ENCODE results near the gene DPP8.
"Not testable (repeated sequence)": the region's sequence is repeated elsewhere in the genome, so short reads cannot be mapped to it uniquely, and the experiment has no call there.

The DPP8 gene

GRCh38 chr15:65463096-65463495 lies 54.4 kb downstream of the DPP8 start:
- H3K4me1 ChIP-seq (ENCODE audit: control insufficient read depth, low read depth, low read length); H3K9me3 ChIP-seq (ENCODE audit: control insufficient read depth, low read depth, low read length); H3K27me3 ChIP-seq (ENCODE audit: control insufficient read depth, insufficient read depth, low read length); H3K9ac ChIP-seq (ENCODE audit: low read length); H3K27ac ChIP-seq (ENCODE audit: low read length); H3K4me3 ChIP-seq (ENCODE audit: low read length): not testable (repeated sequence)
- H3K36me3 ChIP-seq (ENCODE audit: control insufficient read depth, low read depth, low read length): peaks cover 74% of the 10 kb centered on the region

- Histone ChIP-seq H3K4me3 (ENCODE audit: low read length) (no peak overlapping the region), H3K27ac (ENCODE audit: low read length) (no peak overlapping the region), H3K27me3 (ENCODE audit: control insufficient read depth, insufficient read depth, low read length) (no peaks in the 10 kb centered on the region), H3K36me3 (ENCODE audit: control insufficient read depth, low read depth, low read length) (peaks cover 65% of the 10 kb centered on the region), H3K4me1 (ENCODE audit: control insufficient read depth, low read depth, low read length) (no peaks in the 10 kb centered on the region), H3K9me3 (ENCODE audit: control insufficient read depth, low read depth, low read length) (no peaks in the 10 kb centered on the region), H3K9ac (ENCODE audit: low read length) (no peak overlapping the region)
Measured at GRCh38 chr15:65460741-65461347, 56.6 kb downstream of the DPP8 start.

- H3K36me3 ChIP-seq (ENCODE audit: control insufficient read depth, low read depth, low read length): peaks cover 56% of the 10 kb centered on the region
- not testable (repeated sequence) for H3K4me3 ChIP-seq (ENCODE audit: low read length); H3K4me1 ChIP-seq (ENCODE audit: control insufficient read depth, low read depth, low read length); H3K27me3 ChIP-seq (ENCODE audit: control insufficient read depth, insufficient read depth, low read length); H3K9ac ChIP-seq (ENCODE audit: low read length); H3K27ac ChIP-seq (ENCODE audit: low read length); H3K9me3 ChIP-seq (ENCODE audit: control insufficient read depth, low read depth, low read length)
Measured at GRCh38 chr15:65455256-65455655, 62.2 kb downstream of the DPP8 start.

GRCh38 chr15:65451989-65452388 lies 65.5 kb downstream of the DPP8 start:
- no peak overlapping the region for H3K4me3 ChIP-seq (ENCODE audit: low read length)
- H3K9me3 ChIP-seq (ENCODE audit: control insufficient read depth, low read depth, low read length): no peaks in the 10 kb centered on the region
- H3K27ac ChIP-seq (ENCODE audit: low read length): no peak overlapping the region
- H3K9ac ChIP-seq (ENCODE audit: low read length): no peak overlapping the region
- H3K27me3 ChIP-seq (ENCODE audit: control insufficient read depth, insufficient read depth, low read length): no peaks in the 10 kb centered on the region
- no peaks in the 10 kb centered on the region for H3K4me1 ChIP-seq (ENCODE audit: control insufficient read depth, low read depth, low read length)
- H3K36me3 ChIP-seq (ENCODE audit: control insufficient read depth, low read depth, low read length): peaks cover 51% of the 10 kb centered on the region

GRCh38 chr15:65450556-65450955 lies 66.9 kb downstream of the DPP8 start:
- H3K9ac ChIP-seq (ENCODE audit: low read length): no peak overlapping the region
- no peak overlapping the region for H3K4me3 ChIP-seq (ENCODE audit: low read length)
- no peaks in the 10 kb centered on the region for H3K9me3 ChIP-seq (ENCODE audit: control insufficient read depth, low read depth, low read length)
- H3K27me3 ChIP-seq (ENCODE audit: control insufficient read depth, insufficient read depth, low read length): no peaks in the 10 kb centered on the region
- H3K27ac ChIP-seq (ENCODE audit: low read length): no peak overlapping the region
- H3K36me3 ChIP-seq (ENCODE audit: control insufficient read depth, low read depth, low read length): peaks cover 56% of the 10 kb centered on the region
- H3K4me1 ChIP-seq (ENCODE audit: control insufficient read depth, low read depth, low read length): no peaks in the 10 kb centered on the region

- Histone ChIP-seq H3K36me3 (ENCODE audit: control insufficient read depth, low read depth, low read length) (peaks cover 45% of the 10 kb centered on the region), H3K27ac (ENCODE audit: low read length) (no peak overlapping the region), H3K9ac (ENCODE audit: low read length) (no peak overlapping the region), H3K27me3 (ENCODE audit: control insufficient read depth, insufficient read depth, low read length) (no peaks in the 10 kb centered on the region), H3K4me1 (ENCODE audit: control insufficient read depth, low read depth, low read length) (no peaks in the 10 kb centered on the region), H3K4me3 (ENCODE audit: low read length) (no peak overlapping the region), H3K9me3 (ENCODE audit: control insufficient read depth, low read depth, low read length) (no peaks in the 10 kb centered on the region)
Measured at GRCh38 chr15:65447145-65447544, 70.3 kb downstream of the DPP8 start.

- Histone ChIP-seq H3K9ac (ENCODE audit: low read length) (no peak overlapping the region), H3K4me3 (ENCODE audit: low read length) (no peak overlapping the region), H3K9me3 (ENCODE audit: control insufficient read depth, low read depth, low read length) (no peaks in the 10 kb centered on the region), H3K4me1 (ENCODE audit: control insufficient read depth, low read depth, low read length) (no peaks in the 10 kb centered on the region), H3K36me3 (ENCODE audit: control insufficient read depth, low read depth, low read length) (no peaks in the 10 kb centered on the region), H3K27me3 (ENCODE audit: control insufficient read depth, insufficient read depth, low read length) (no peaks in the 10 kb centered on the region), H3K27ac (ENCODE audit: low read length) (no peak overlapping the region)
Measured at GRCh38 chr15:65434201-65434600, 83.3 kb downstream of the DPP8 start.

DNA sequence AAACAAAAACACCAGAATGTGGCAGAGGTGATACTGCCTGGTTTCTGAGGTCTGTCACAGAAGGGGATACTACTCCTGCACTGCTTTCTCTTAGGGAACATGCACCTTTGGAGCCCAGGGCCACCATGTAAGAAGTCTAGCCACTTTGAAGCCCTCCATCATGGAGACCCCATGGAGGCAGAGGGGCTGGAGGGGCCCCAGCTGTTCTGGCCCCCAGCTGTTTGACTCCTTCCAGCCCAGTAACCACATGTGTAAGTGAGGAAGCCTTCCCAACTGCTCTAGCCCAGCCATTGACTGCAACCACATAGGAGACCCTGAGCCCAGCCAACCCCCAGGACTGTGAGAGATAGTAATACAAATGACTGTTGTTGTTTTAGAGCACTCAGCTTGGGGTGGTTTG lies 85.8 kb downstream of the DPP8 start:
- no peaks in the 10 kb centered on the region for H3K36me3 ChIP-seq (ENCODE audit: control insufficient read depth, low read depth, low read length)
- no peak overlapping the region for H3K27ac ChIP-seq (ENCODE audit: low read length)
- no peaks in the 10 kb centered on the region for H3K9me3 ChIP-seq (ENCODE audit: control insufficient read depth, low read depth, low read length)
- no peaks in the 10 kb centered on the region for H3K27me3 ChIP-seq (ENCODE audit: control insufficient read depth, insufficient read depth, low read length)
- no peak overlapping the region for H3K4me3 ChIP-seq (ENCODE audit: low read length)
- no peaks in the 10 kb centered on the region for H3K4me1 ChIP-seq (ENCODE audit: control insufficient read depth, low read depth, low read length)
- no peak overlapping the region for H3K9ac ChIP-seq (ENCODE audit: low read length)

- Histone ChIP-seq H3K27ac (ENCODE audit: low read length) (no peak overlapping the region), H3K4me1 (ENCODE audit: control insufficient read depth, low read depth, low read length) (peaks cover 9% of the 10 kb centered on the region), H3K27me3 (ENCODE audit: control insufficient read depth, insufficient read depth, low read length) (peaks cover 7% of the 10 kb centered on the region), H3K36me3 (ENCODE audit: control insufficient read depth, low read depth, low read length) (no peaks in the 10 kb centered on the region), H3K4me3 (ENCODE audit: low read length) (no peak overlapping the region), H3K9me3 (ENCODE audit: control insufficient read depth, low read depth, low read length) (no peaks in the 10 kb centered on the region), H3K9ac (ENCODE audit: low read length) (no peak overlapping the region)
Measured at GRCh38 chr15:65426216-65426853, 91.2 kb downstream of the DPP8 start.

DNA sequence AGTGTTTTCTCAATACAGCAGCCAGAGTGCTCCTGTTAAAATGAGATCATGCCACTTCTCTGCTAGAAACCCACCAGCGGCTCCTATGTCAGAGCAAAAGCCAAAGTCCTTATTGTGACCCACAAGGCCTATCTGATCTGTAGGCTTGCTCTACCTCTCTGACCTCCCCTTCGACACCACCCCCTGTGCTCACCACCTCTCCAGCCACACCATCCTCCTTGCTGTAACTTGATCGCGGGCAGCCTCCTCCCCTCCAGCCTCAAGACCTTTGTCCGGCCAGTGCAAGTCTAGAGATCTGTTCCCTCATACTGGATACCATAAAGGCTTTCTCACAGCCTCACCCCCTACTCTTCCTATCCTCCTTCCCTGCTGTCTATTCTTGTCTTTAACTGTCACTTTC lies 92.8 kb downstream of the DPP8 start:
- peaks cover 21% of the 10 kb centered on the region for H3K4me1 ChIP-seq (ENCODE audit: control insufficient read depth, low read depth, low read length)
- no peak overlapping the region for H3K4me3 ChIP-seq (ENCODE audit: low read length)
- H3K9me3 ChIP-seq (ENCODE audit: control insufficient read depth, low read depth, low read length): no peaks in the 10 kb centered on the region
- H3K27ac ChIP-seq (ENCODE audit: low read length): no peak overlapping the region
- H3K9ac ChIP-seq (ENCODE audit: low read length): no peak overlapping the region
- H3K27me3 ChIP-seq (ENCODE audit: control insufficient read depth, insufficient read depth, low read length): peaks cover 7% of the 10 kb centered on the region
- no peaks in the 10 kb centered on the region for H3K36me3 ChIP-seq (ENCODE audit: control insufficient read depth, low read depth, low read length)

- H3K4me3 ChIP-seq (ENCODE audit: low read length): no peak overlapping the region
- H3K9ac ChIP-seq (ENCODE audit: low read length): no peak overlapping the region
- peaks cover 7% of the 10 kb centered on the region for H3K27me3 ChIP-seq (ENCODE audit: control insufficient read depth, insufficient read depth, low read length)
- peaks cover 27% of the 10 kb centered on the region for H3K4me1 ChIP-seq (ENCODE audit: control insufficient read depth, low read depth, low read length)
- H3K27ac ChIP-seq (ENCODE audit: low read length): no peak overlapping the region
- H3K36me3 ChIP-seq (ENCODE audit: control insufficient read depth, low read depth, low read length): no peaks in the 10 kb centered on the region
- H3K9me3 ChIP-seq (ENCODE audit: control insufficient read depth, low read depth, low read length): no peaks in the 10 kb centered on the region
Measured at GRCh38 chr15:65423976-65424679, 93.4 kb downstream of the DPP8 start.

Data from iPS-18a (cell line).